Epidermal melanocyte (primary cell): ENCODE data around the gene TTC12.
A peak's percentile ranks its signal among the peaks of the same experiment; 100 is the strongest.

ENCODE experiments used
- DNase-seq: peaks from one replicate; pipeline ENCODE4 v3.0.0; 2011; ENCODE audit warnings: low spot score; ENCODE audit not compliant: insufficient read length

The TTC12 gene

GRCh38 chr11:113400631-113401230 is 86.3 kb downstream of the TTC12 start:
- DNase-seq: no peak

GRCh38 chr11:113401718-113402117 is 87.3 kb downstream of the TTC12 start:
- peak; percentile 77 for DNase-seq

- no peak for DNase-seq
Measured at GRCh38 chr11:113404859-113405430, 90.6 kb downstream of the TTC12 start.

- DNase-seq: no peak
Measured at GRCh38 chr11:113405724-113406478, 91.5 kb downstream of the TTC12 start.

- DNase-seq: no peak
Measured at GRCh38 chr11:113407163-113407562, 92.8 kb downstream of the TTC12 start.

GRCh38 chr11:113408206-113408605 is 93.8 kb downstream of the TTC12 start:
- no peak for DNase-seq

GRCh38 chr11:113408887-113409286 is 94.5 kb downstream of the TTC12 start:
- DNase-seq: no peak

GRCh38 chr11:113409526-113409925 is 95.1 kb downstream of the TTC12 start:
- no peak for DNase-seq

- no peak for DNase-seq
Measured at GRCh38 chr11:113410414-113411135, 96.2 kb downstream of the TTC12 start.

GRCh38 chr11:113411536-113411935 is 97.2 kb downstream of the TTC12 start:
- no peak for DNase-seq

- no peak for DNase-seq
Measured at GRCh38 chr11:113412675-113413074, 98.3 kb downstream of the TTC12 start.

GRCh38 chr11:113415343-113415742 is 101.0 kb downstream of the TTC12 start:
- no peak for DNase-seq
